ENCODE data around the gene ALDH3A2.
"Not testable (repeated sequence)": the region's sequence is repeated elsewhere in the genome, so short reads cannot be mapped to it uniquely, and the experiment has no call there.

The ALDH3A2 gene

DNA sequence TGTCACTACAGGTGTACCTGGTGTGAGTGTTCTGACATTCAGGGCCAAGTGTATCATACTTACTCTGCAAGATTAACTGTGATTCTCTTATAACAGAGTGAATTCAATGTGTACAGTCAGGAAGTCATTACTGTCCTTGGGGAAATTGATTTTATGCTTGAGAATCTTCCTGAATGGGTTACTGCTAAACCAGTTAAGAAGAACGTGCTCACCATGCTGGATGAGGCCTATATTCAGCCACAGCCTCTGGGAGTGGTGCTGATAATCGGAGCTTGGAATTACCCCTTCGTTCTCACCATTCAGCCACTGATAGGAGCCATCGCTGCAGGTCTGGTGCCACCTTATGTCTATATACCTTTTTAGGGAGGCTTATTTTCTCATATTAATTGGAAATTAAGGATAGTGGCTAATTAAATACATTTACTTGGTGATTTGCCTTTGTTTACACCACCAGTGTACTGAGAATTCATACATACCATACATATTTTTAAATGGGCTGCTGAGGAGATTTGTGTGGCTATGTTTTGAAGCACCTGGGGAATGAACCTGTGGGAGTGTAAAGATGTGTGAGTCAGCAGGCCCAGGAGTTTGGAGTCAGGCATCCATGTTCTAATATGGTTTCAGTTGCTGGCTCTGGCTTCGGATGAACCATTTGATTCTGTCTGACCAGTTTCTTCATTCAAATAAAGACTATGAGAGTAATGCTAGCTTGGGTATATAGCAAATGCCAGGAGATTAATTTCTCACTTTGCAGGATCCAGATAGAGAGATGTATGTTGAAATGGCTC is 3.1 kb downstream of the ALDH3A2 start:
- no peak for DNase-seq

GRCh38 chr17:19652595-19652994 is 4.0 kb downstream of the ALDH3A2 start:
- no peak for DNase-seq

- DNase-seq = no peak
These were observed 5.9 kb downstream of the ALDH3A2 start for GRCh38 chr17:19654342-19654886.

DNA sequence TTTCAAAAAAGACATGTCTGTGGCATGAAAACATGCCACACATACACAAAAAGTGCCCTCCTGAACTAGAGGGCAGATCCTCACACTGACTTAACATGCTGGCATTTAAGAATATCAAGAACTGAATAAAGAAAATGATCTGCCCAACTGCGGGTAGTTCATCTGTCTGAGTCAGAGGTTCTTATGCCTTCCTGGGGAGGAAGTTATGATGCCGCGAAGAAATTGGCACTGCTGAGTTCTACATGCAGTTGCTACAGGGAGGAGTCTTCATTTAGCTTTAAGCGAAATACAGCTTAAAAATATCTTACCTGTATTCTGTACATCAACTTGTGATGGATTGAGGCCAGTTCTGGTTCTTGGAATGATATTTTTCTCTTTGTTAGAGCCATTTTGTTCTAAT is 6.3 kb downstream of the ALDH3A2 start:
- no peak for DNase-seq

DNA sequence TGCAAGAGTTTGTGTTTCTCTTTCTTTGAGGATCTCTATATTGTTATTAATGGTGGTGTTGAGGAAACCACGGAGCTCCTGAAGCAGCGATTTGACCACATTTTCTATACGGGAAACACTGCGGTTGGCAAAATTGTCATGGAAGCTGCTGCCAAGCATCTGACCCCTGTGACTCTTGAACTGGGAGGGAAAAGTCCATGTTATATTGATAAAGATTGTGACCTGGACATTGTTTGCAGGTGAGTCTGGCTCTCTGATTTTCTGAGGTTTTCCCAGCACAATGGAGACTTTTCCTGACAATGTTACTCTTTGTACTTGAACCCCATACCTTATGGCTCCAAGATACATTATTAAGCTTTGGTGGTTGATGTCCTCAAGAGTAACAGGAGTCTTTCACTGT is 7.8 kb downstream of the ALDH3A2 start:
- no peak for DNase-seq

DNA sequence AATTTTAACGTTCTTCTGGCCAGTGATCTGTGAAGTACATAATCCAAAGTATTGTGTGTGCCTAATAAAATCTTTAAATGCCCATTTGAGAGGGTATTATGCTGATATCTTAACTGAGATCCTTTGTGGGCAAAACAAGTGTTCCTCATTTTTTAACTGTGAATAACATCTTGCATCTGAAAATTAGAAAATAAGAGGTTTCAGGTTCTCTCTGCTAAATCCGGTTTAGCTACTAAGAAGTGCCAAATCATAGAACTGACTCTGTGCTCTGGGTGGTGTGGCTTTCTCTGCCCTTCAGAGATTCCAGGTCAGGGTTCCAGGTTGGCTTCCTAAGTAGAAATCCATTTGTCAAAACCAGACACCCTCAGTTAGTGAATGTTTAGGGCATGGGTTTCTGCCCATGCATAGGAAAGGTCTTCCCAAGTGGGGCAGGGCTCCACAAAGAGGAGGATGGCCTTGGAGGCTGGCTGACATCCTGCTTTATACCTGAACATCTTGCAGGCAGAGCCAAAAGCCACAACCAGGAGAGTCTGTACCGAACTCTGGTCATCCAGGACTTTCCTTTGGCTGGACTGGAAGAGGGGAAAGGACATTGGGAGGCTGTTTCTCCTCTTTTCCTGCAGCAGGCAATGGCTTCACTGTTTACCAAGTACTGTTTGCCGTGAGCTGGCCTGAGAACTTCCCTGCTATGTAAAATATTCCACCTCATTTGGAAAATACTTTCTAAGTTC is 8.5 kb downstream of the ALDH3A2 start:
- no peak for DNase-seq

GRCh38 chr17:19659366-19660177 is 11.0 kb downstream of the ALDH3A2 start:
- no peak for DNase-seq

DNA sequence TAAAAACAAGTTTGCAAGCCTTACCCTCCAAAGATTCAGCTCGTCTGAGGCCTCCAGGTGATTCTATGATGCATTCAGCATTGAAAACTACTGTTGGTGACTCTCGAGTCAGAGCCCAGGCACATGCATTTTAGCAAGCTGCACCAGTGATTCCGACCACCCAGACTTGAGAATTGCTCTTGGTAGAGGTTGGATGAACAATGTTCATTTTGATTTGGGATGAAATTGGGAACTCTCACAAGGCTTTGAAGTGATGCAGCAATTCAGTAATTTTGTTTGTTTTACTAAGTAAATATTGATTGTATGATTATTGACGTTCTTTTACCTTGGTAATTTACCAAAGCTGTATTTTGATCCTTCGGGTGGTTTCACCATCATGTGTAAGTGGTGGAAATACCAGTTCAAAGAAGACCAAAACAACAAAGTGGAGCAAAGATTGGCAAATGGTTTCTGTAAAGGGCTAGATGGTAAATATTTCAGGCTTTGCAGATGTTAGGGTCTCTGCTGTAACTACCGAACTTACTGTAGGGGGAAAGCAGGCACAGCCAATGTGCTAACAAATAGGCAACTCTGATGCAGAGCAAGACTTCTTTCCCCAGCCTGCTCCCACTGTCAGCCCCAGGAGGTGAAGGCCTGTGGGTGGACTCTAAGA is 11.8 kb downstream of the ALDH3A2 start:
- DNase-seq = no peak

GRCh38 chr17:19661121-19661520 is 12.6 kb downstream of the ALDH3A2 start:
- DNase-seq = no peak

- DNase-seq = no peak
These were observed 14.5 kb downstream of the ALDH3A2 start for GRCh38 chr17:19663097-19663496.

DNA sequence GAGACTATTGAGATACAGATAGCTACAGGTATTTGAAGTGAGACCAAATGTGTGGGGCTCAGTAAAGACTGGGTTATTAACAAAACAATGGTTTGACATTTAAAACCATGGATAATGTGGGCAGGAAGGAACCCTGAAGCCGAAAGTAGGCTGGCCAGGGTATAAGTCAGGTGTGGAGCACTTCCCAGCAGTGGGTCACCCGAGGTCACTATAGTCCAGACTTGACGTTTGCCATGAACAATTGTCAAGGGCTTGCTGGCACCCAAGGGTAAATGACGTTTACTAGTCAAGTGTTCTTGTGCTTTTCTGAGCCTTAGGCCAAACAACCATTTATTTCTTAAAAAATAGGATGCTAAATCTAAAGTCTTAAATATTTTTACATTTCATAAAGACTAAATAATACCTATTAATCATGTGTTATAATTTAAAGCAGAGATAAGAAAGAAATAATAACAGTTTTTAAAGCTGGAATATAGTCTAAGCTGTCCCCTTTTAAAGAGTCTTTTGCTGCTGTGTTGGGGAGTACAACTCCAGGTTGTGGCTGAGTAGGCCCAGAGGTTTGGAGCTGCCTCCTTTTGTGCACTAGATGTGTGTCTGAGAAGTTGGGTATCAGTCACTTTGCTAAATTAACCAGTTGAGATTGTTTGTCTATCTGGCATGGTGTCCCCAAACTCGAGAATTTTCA is 15.7 kb downstream of the ALDH3A2 start:
- no peak for DNase-seq

DNA sequence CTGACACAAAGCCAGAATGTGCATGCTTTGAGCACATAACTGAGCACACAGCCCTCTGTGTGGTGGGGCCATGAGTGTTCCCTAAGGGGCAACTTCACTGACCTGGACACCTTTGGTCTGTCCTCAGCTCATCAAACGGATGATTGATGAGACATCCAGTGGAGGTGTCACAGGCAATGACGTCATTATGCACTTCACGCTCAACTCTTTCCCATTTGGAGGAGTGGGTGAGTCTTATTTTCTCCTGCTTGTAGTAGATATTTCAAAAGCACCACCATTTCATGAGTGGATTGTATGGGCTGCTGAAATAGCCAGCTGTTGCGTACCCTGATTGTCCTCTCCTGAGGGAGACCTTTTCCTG is 16.2 kb downstream of the ALDH3A2 start:
- no peak for DNase-seq

GRCh38 chr17:19669680-19670079 is 21.1 kb downstream of the ALDH3A2 start:
- DNase-seq = not testable (repeated sequence)

DNA sequence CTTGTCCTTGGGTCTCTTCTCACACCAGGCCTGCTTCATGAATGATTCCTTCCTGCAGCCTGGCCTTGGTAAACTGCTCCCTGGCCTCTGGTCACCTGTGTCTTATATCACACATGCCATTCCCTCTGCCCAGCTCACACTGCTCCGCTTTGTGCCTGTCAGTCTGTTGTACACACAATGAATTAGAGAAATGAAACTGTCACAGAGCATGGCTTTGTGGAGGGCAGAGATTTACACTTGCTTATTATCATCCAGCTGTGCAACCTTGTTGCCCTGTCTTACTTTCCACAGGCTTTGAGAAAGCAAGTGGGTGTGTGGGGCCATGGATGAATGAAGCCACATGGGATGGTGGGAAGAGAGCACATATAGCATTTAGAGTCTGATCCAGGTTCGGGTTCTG is 22.4 kb downstream of the ALDH3A2 start:
- no peak for DNase-seq

DNA sequence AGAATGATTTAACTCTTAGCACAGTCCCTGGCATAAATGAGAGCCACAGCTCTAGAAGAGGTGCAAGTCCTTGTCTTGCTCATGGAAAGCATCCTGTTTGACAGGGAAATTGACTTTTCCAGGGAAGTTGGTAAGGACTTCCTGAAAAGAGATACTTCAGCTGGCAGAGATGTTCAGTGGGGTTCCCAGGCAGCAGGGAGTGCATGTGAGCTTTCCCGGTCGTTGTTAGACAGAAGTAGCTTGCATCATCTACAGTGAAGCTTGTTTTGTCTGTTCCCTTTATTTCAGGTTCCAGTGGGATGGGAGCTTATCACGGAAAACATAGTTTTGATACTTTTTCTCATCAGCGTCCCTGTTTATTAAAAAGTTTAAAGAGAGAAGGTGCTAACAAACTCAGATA is 22.9 kb downstream of the ALDH3A2 start:
- DNase-seq = no peak

DNA sequence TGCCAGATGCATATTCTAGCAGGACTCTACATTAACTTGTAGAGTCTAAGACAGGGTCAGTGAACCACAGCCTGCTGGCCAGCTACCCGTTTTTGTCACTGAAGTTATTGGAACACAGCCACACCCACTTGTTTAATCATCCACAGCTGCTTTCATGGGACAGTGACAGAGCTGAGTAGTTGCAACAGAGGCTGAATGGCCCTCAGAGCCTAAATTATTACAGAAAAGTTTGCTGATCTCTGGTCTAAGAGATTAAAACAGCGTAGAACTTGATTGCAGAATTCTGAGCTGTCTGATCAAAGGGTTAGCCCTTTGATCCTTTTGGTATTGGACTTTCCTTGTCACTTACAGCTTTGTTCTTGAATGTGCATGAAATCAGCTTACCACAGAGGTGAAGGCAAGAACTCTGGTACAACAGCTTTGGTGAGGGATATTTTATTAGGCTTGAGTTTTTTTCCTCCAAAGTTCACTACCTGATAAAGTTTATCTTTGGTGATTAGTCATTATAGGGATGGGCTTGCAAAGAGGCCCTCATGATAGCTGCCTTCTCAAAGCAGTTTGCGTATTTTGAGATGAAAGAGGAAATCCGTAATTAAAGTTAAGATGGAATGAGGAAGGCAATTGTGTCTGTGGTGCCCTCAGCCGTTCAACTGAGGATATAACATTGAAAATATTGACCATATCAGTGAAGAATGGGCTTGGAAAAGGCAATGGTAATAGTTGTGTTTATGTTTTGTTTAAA is 23.6 kb downstream of the ALDH3A2 start:
- DNase-seq = no peak

GRCh38 chr17:19673623-19674022 is 25.1 kb downstream of the ALDH3A2 start:
- DNase-seq = no peak

GRCh38 chr17:19676896-19677295 is 28.3 kb downstream of the ALDH3A2 start:
- DNase-seq = no peak

DNA sequence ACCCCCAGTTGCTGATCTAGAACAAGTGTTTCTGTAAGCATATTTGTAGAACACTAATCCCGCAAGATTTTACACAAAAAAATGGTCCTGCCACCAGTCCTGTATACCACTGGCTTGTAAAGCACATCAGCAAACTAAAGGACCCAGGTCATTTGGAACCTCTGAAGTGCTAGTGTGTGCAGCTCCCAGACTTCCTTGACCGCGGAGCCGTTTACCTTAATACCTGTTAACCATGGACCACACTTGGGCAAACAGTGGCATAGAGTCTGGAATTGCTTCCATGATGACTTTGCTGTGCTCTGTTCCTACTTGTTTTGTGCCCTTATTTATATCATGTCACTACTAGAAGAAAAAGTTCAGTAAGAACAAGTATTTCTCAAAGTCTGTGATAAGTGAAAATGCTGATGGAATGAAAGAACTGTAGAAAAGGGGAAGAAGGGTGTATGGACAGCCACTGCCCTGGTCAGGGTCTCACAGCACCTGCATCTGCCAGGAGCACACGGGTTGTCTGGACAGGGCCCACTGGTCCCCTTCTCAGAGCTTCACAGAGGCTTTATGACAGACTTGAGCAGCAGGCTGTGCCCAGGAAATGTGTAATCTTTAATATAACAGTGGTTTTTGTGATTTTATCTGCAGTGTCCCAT is 29.3 kb downstream of the ALDH3A2 start:
- DNase-seq = no peak

- DNase-seq = no peak
These were observed 30.3 kb downstream of the ALDH3A2 start for GRCh38 chr17:19678581-19679453.
